IPS DF 4.7 (cell line): ENCODE data around the gene HYCC2.
"Not testable (repeated sequence)": the region's sequence is repeated elsewhere in the genome, so short reads cannot be mapped to it uniquely, and the experiment has no call there.

Experiments
- DNase-seq: peaks from one replicate; pipeline ENCODE4 v3.0.0-alpha.2; 2013; ENCODE audit warnings: low spot score; ENCODE audit errors: extremely low read depth

Gene HYCC2

GRCh38 chr2:201072201-201072530, 695 bp upstream of the HYCC2 start:
- no peak for DNase-seq

GRCh38 chr2:201070948-201071478, 458 bp downstream of the HYCC2 start:
- no peak for DNase-seq

- DNase-seq = no peak
Observed at GRCh38 chr2:201064797-201065329, 6.6 kb downstream of the HYCC2 start.

GRCh38 chr2:201063516-201063915, 8.0 kb downstream of the HYCC2 start:
- DNase-seq = not testable (repeated sequence)

GRCh38 chr2:201059961-201060755, 11.3 kb downstream of the HYCC2 start:
- no peak for DNase-seq

- no peak for DNase-seq
Observed at GRCh38 chr2:201058914-201059313, 12.6 kb downstream of the HYCC2 start.

GRCh38 chr2:201057715-201058248, 13.7 kb downstream of the HYCC2 start:
- DNase-seq = no peak

GRCh38 chr2:201057087-201057521, 14.4 kb downstream of the HYCC2 start:
- DNase-seq = no peak

- no peak for DNase-seq
Observed at GRCh38 chr2:201049455-201049854, 22.0 kb downstream of the HYCC2 start.

GRCh38 chr2:201046881-201047280, 24.6 kb downstream of the HYCC2 start:
- DNase-seq = no peak

GRCh38 chr2:201043050-201043449, 28.4 kb downstream of the HYCC2 start:
- not testable (repeated sequence) for DNase-seq

- not testable (repeated sequence) for DNase-seq
Observed at GRCh38 chr2:201042451-201042850, 29.0 kb downstream of the HYCC2 start.

GRCh38 chr2:201040867-201041628, 30.4 kb downstream of the HYCC2 start:
- no peak for DNase-seq

- no peak for DNase-seq
Observed at GRCh38 chr2:201038855-201039254, 32.6 kb downstream of the HYCC2 start.

GRCh38 chr2:201038361-201038760, 33.1 kb downstream of the HYCC2 start:
- not testable (repeated sequence) for DNase-seq

- not testable (repeated sequence) for DNase-seq
Observed at GRCh38 chr2:201034355-201034754, 37.1 kb downstream of the HYCC2 start.

GRCh38 chr2:201024518-201024917, 47.0 kb downstream of the HYCC2 start:
- no peak for DNase-seq

GRCh38 chr2:201021914-201022313, 49.6 kb downstream of the HYCC2 start:
- no peak for DNase-seq
